ENCODE measurements around the gene GATAD2B.

Gene GATAD2B

DNA sequence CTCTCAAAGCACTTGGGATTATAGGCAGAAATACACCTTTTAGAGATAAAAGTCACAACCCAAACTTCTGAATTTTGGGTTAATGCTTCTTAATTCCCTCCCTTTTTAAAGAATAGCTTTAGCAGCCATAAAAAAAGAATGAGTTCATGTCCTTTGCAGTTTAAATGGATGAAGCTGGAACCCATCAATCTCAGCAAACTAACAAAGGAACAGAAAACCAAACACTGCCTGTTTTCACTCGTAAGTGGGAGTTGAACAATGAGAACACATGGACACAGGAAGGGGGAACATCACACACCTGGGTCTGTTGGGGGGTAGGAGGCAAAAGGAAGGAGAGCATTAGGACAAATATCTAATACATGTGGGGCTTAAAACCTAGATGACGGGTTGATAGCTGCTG lies 91.7 kb downstream of the GATAD2B start:
- DNase-seq = no peak

GRCh38 chr1:153827168-153827964 lies 95.4 kb downstream of the GATAD2B start:
- DNase-seq = no peak

DNA sequence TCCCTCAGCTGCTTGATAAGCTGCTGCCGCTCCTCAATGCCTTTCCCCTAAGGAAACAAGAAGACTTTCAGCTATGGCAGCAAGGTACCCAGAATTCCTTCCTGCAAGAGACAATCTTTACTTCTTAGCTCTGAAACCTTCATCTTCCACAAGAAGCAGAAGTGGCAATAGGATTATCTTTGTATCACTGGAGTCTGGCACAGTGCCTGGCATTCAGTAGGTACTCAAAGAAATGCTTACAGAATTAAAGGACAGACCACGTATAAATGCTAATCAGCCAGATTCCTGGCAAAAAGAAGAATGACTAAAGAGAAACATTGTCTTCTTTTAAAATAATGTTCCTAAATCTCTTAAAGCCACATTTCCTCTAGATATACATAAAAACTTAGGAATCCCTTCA lies 103.9 kb downstream of the GATAD2B start:
- no peak for DNase-seq

DNA sequence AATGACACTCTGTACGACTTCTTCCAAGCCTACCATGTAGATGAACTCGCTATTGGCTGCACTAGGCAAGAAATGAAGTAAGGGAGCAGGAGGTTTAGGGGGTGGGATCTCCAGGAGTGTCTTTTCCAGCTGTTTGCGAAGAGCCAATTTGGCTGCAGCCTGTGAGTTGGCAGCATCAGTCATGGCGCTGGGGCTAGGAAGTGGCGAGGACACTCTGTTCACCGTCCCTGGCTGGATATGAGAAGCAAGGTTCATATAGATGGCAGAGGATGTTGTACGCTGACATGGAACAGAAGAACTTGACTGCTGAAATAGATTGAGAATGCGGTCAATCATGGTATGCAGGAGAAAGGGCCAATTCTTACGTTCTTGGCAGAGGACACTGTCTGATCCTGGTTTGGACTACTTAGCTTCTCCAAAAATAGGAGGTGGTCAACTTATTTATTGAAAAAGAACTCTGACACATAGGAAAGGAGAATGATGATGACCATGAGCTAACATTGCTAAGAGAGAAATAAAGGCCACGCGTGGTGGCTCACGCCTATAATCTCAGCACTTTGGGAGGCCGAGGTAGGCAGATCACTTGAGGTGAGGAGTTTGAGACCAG lies 106.4 kb downstream of the GATAD2B start:
- DNase-seq = no peak

- no peak for DNase-seq
Observed at GRCh38 chr1:153805886-153806719, 116.7 kb downstream of the GATAD2B start.

GRCh38 chr1:153805042-153805745 lies 117.6 kb downstream of the GATAD2B start:
- no peak for DNase-seq

- DNase-seq = no peak
Observed at GRCh38 chr1:153804112-153804511, 118.7 kb downstream of the GATAD2B start.

GRCh38 chr1:153803470-153804056 lies 119.2 kb downstream of the GATAD2B start:
- no peak for DNase-seq

- no peak for DNase-seq
Observed at GRCh38 chr1:153801786-153802697, 120.7 kb downstream of the GATAD2B start.

DNA sequence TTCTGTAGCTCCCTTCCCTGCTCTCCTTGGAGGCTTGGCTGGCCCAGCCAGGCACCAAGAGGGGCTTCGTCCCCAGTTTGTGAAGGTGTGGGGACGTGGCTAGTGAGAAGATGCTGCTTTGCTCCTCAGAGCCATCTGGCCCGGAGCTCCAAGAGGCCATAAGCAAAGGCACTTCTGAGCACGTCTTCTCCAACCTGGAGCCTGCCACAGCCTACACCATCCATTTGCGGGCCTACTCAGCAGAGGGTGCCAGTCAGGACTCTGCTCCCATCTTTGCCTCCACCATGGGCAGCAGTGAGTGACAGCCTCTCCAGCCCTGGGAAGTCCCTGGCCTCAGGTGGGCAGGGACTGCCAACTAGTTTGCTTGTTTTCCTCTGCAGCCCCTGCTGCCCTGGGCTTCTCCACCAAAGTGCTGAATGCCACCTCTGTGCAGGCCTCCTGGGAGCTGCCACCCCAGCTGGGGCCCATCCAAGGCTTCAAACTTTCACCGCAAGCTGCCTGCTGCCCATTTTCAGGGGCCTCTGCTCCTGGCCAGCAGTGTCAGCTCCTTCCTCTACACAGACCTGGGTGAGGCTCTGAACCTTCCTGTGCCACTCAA lies 121.6 kb downstream of the GATAD2B start:
- no peak for DNase-seq

- DNase-seq = no peak
Observed at GRCh38 chr1:153800516-153800915, 122.3 kb downstream of the GATAD2B start.

DNA sequence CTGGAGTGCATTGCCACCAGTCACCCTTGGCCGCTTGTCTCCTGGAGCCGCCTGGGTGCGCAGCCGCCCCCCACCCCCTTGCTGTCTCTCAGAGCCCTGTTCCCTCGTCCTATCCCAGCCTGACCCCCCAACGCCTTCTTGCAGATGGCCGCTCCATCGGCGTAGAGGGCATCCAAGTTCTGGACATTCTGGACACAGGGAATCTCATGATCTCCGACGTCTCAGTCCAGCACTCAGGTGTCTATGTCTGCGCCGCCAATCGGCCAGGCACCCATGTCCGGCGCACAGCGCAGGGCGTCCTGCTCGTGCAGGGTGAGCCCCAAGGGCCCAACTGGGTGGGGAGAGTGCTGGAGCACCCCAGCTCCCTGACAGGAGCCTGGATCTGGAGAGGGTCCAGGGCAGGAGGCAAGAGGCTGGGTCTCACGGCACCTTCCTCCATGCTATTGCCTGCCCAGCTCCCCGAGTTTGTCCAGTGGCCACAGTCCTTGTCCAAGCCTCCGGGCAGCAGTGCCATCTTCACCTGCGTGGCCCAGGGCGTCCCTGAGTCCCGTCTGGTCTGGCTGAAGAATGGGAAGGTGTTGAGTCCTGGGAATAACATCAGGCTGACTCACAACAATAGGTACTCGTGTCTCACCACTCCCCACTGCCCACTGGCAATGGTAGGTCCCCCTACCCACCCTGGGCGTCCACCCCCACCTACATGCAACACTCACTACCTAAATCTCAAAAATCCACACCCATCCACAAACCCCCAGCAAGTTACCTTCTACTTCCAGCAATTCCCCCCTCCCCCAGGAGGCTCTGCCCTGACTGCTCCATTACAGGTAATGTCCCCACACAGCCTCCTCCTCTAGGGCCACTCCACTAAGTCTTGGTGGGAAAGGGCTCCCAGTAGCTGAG lies 123.0 kb downstream of the GATAD2B start:
- no peak for DNase-seq

DNA sequence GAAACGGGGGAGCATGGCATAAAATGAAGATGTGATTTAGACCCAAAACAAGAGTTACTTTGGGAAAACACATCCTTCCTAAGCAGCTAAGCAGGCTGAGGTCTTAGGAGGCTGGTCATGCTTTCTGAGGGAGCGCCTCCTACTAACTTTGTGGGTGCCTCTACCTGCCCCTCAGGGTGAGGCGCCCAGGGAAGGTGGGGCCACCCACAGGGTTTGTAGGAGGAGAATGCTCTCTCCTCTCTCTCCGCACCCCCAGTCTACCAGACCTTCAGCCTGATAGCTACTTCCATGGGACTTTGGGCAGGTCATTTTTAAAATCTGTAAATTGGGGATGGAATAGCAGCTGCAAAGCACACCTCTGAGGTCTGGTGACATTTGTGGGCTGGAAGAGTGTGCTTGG lies 123.8 kb downstream of the GATAD2B start:
- DNase-seq = no peak

GRCh38 chr1:153798468-153798780 lies 124.3 kb downstream of the GATAD2B start:
- no peak for DNase-seq

- DNase-seq = peak; percentile 4
Observed at GRCh38 chr1:153796786-153797659, 125.7 kb downstream of the GATAD2B start.

DNA sequence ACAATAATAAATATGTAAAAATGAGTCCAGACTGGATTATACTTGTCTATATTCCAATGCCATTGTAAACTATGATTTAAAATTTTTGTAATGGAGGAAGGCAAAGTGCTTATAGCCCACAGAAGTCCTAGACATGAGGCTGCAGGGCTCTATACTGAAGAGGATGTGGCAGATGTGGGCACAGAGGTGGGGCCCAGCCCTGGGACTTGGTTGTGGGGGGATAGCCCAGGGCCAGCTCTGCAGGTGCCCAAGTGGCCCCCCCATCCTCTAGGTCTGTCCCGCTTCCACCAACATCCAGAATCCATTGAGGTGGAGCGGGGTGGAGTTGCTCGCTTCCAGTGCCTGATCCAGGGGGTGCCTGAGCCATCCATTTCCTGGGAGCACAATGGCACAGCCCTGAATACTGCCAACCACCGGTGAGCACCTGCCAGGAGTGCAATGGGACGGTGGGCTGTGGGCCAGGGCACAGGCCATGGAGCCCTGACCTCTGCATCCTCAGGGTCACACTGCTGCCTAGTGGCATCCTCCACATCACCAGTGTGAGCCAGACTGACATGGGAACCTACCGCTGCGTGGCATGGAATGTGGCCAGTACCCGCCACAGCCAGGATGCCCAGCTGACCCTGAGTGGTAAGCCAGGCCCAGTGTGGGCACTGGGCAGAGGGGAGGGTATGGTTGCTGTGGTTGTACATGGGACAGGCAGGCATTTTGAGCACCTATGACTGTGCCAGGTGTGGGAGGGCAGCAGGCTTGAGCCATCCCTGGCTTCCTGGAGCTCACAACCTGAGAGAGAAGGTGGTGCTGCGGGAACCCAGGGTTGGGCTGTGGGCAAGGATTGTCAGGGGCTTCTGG lies 126.6 kb downstream of the GATAD2B start:
- DNase-seq = no peak

GRCh38 chr1:153795330-153795837 lies 127.4 kb downstream of the GATAD2B start:
- no peak for DNase-seq

All from NCI-H1417 treated with DMSO at 0.1 percent for 48 hours (cell line).